ENCODE results near the gene G6PD. TPM values are rescaled to one million over a fixed set of nuclear protein-coding genes. Genes with fewer than 3 reads are reported as not detected.

The G6PD gene
- total and polyA plus RNA-seq, 2 of the 8 experiments (the other 6 are each of a cell fraction or from before 2014, with no cell fraction given): 47.3 to 55.1 TPM

GRCh38 chrX:154541589-154541895 lies 5.1 kb downstream of the G6PD start:
- H2BK20ac ChIP-seq (ENCODE audit: low read length): no peak overlapping the region
- peaks cover 3% of the 10 kb centered on the region; the same call in 1 of the 2 replicates for H3K23me2 ChIP-seq (ENCODE audit: low read depth, low read length)
- peaks cover 0 to 4% of the 10 kb centered on the region in 2 experiments for H4K20me1 ChIP-seq (replicated peaks in 1 of 2; ENCODE audit: control insufficient read depth in 1 of 2, insufficient read depth in 2 of 2, low read length in 2 of 2)
- H4K5ac ChIP-seq (ENCODE audit: insufficient read length, low read depth, low read length): no peak overlapping the region
- no peak overlapping the region for H3K23ac ChIP-seq (ENCODE audit: insufficient read length)
- no peaks in the 10 kb centered on the region; the same call in 1 of the 2 replicates for H3K79me1 ChIP-seq (ENCODE audit: low read depth, low read length)
- H3K56ac ChIP-seq (replicated peaks; ENCODE audit: insufficient read length, low read depth, low read length): no peak overlapping the region
- DNase-seq (ENCODE audit: low read depth in 1 of 2, low spot score in 2 of 2) (no peak), FAIRE-seq (no peak)
- no peak overlapping the region for H3K14ac ChIP-seq (ENCODE audit: insufficient read length)
- H2BK15ac ChIP-seq (ENCODE audit: low read length): no peak overlapping the region
- no peak overlapping the region for H3K4ac ChIP-seq (replicated peaks; ENCODE audit: insufficient read length, low read depth, low read length)
- no peak overlapping the region for H3K4me3 ChIP-seq (ENCODE audit: extremely low read depth in 1 of 4, insufficient read depth in 2 of 4, low read depth in 3 of 4, low read length in 4 of 4)
- H3K27ac ChIP-seq (ENCODE audit: low read depth, low read length): no peak overlapping the region
- H2BK12ac ChIP-seq (ENCODE audit: low read depth, low read length): no peak overlapping the region
- no peak overlapping the region for H4K91ac ChIP-seq (replicated peaks; ENCODE audit: insufficient read length, low read length)
- no peak overlapping the region for H2BK5ac ChIP-seq (ENCODE audit: low read depth, low read length)
- no peak overlapping the region for H4K8ac ChIP-seq (ENCODE audit: extremely low read depth, insufficient read depth, low read length)
- H3K4me1 ChIP-seq (replicated peaks in 1 of 4; ENCODE audit: control insufficient read depth in 3 of 4, insufficient read depth in 4 of 4, low read length in 3 of 4): peaks cover 0 to 3% (median 1%) of the 10 kb centered on the region in 4 experiments; a peak in 3 of 7 replicates
- H2BK120ac ChIP-seq (replicated peaks; ENCODE audit: low read depth, low read length): no peak overlapping the region
- TF ChIP-seq YY1 (IDR thresholded peaks at IDR 0.05; ENCODE audit: low read depth, low read length) (no peak), EZH2 (IDR thresholded peaks at IDR 0.05; ENCODE audit: low read depth, low read length, severe bottlenecking) (no peak), EP300 (IDR thresholded peaks at IDR 0.05; ENCODE audit: borderline replicate concordance in 1 of 2, low read depth in 2 of 2, low read length in 2 of 2) (no peak), SP4 (IDR thresholded peaks at IDR 0.05; ENCODE audit: low read length) (no peak), CHD2 (IDR thresholded peaks at IDR 0.05; ENCODE audit: low read length) (no peak), TAF1 (IDR thresholded peaks at IDR 0.05; ENCODE audit: low read depth, low read length) (no peak), RAD21 (IDR thresholded peaks at IDR 0.05 in 1 of 2, conservative IDR thresholded peaks at IDR 0.05 in 1 of 2; ENCODE audit: low read depth in 2 of 2, low read length in 2 of 2) (no peak), EGR1 (IDR thresholded peaks at IDR 0.05; ENCODE audit: borderline replicate concordance, low read depth, low read length) (no peak), TAF7 (optimal IDR thresholded peaks at IDR 0.05; ENCODE audit: borderline replicate concordance, low read depth, low read length) (no peak), POU5F1 (IDR thresholded peaks at IDR 0.05; ENCODE audit: low read depth, low read length) (no peak), CEBPB (IDR thresholded peaks at IDR 0.05; ENCODE audit: low read depth, low read length) (no peak), MAFK (IDR thresholded peaks at IDR 0.05; ENCODE audit: low read depth, low read length) (no peak), SUZ12 (IDR thresholded peaks at IDR 0.05; ENCODE audit: low read length) (no peak), NRF1 (IDR thresholded peaks at IDR 0.05; ENCODE audit: low read depth, low read length) (no peak), TCF12 (IDR thresholded peaks at IDR 0.05; ENCODE audit: low read depth, low read length) (no peak)
- CTCF ChIA-PET (ENCODE audit: partially characterized antibody): no interaction called here
- no peaks in the 10 kb centered on the region for H3K79me2 ChIP-seq (ENCODE audit: control insufficient read depth in 1 of 2, insufficient read depth in 2 of 2, low read length in 2 of 2)
- no peak overlapping the region for H3K18ac ChIP-seq (ENCODE audit: extremely low read depth, low read length)
- WGBS, 2 experiments (ENCODE audit: extremely low coverage in 1 of 2, insufficient coverage in 1 of 2, insufficient read length in 1 of 2, insufficient replicate concordance in 2 of 2, low coverage in 1 of 2, low lambda C conversion rate in 2 of 2, missing lambda C conversion rate in 1 of 2): 83% methylated on average over 5 of the region's 5 CpGs; no CpG with 5 or more reads in 1 of the 2 experiments
- H2AK5ac ChIP-seq (ENCODE audit: low read depth, low read length): no peak overlapping the region
- H3K9ac ChIP-seq (replicated peaks in 1 of 4; ENCODE audit: extremely low read depth in 1 of 4, low read depth in 3 of 4, low read length in 3 of 4): no peak overlapping the region
- peaks cover 0 to 12% (median 6%) of the 10 kb centered on the region in 4 experiments; a peak in 5 of 8 replicates for H3K36me3 ChIP-seq (ENCODE audit: control insufficient read depth in 2 of 4, insufficient read depth in 4 of 4, low read length in 3 of 4)
- POLR2A ChIA-PET (ENCODE audit: partially characterized antibody): no interaction called here
- H3K4me2 ChIP-seq (ENCODE audit: insufficient read depth in 1 of 2, low read depth in 2 of 2, low read length in 2 of 2): no peak overlapping the region
- H2AFZ ChIP-seq (ENCODE audit: low read length): no peak overlapping the region
- H3K27me3 ChIP-seq (replicated peaks in 1 of 4; ENCODE audit: control insufficient read depth in 3 of 4, extremely low read depth in 1 of 4, insufficient read depth in 3 of 4, low read length in 3 of 4): no peaks in the 10 kb centered on the region
- no peaks in the 10 kb centered on the region; a peak in 1 of 4 replicates for H3K9me3 ChIP-seq (ENCODE audit: insufficient read depth in 2 of 2, low read depth in 1 of 2, low read length in 1 of 2)

Measured in H1 (cell line).